ENCODE results near the gene L1CAM. TPM values are rescaled to one million over a fixed set of nuclear protein-coding genes. Genes with fewer than 3 reads are reported as not detected.

The L1CAM gene
- total and polyA plus RNA-seq, 12 donors: 1.1 to 5.6 (median 2.7) TPM

GRCh38 chrX:153832728-153833127 is 53.2 kb downstream of the L1CAM start:
- DNase-seq (no peak), ATAC-seq (no peak)
- intact Hi-C loops (cut with DNase I): no loop called here
- Histone ChIP-seq H3K27ac (no peak overlapping the region), H3K4me1 (peaks cover 0 to 16% (median 0%) of the 10 kb centered on the region in 9 donors), H3K4me3 (no peak overlapping the region), H3K27me3 (peaks cover 0 to 91% (median 0%) of the 10 kb centered on the region in 7 donors), H3K9me3 (no peaks in the 10 kb centered on the region), H3K36me3 (no peaks in the 10 kb centered on the region)
- WGBS, 2 donors: 73 to 78% methylated on average over 7 to 10 of the region's 10 CpGs
- no peak for TF ChIP-seq CTCF (IDR thresholded peaks at IDR 0.05)

GRCh38 chrX:153831429-153832150 is 54.4 kb downstream of the L1CAM start:
- intact Hi-C loops (cut with DNase I): no loop called here
- 59 to 69% methylated on average over 21 to 23 of the region's 23 CpGs for WGBS, 2 donors
- ATAC-seq (no peak), DNase-seq (no peak)
- no peak overlapping the region for H3K27ac ChIP-seq
- H3K27me3 ChIP-seq: peaks cover 0 to 91% (median 0%) of the 10 kb centered on the region in 7 donors
- H3K4me3 ChIP-seq: no peak overlapping the region
- H3K36me3 ChIP-seq: no peaks in the 10 kb centered on the region
- TF ChIP-seq CTCF (IDR thresholded peaks at IDR 0.05): no peak
- H3K9me3 ChIP-seq: no peaks in the 10 kb centered on the region
- peaks cover 0 to 16% (median 0%) of the 10 kb centered on the region in 9 donors for H3K4me1 ChIP-seq

GRCh38 chrX:153830640-153831428 is 55.1 kb downstream of the L1CAM start:
- no peaks in the 10 kb centered on the region for H3K9me3 ChIP-seq
- TF ChIP-seq CTCF (IDR thresholded peaks at IDR 0.05): no peak
- H3K27ac ChIP-seq: no peak overlapping the region
- no peak for ATAC-seq
- peaks cover 0 to 16% (median 0%) of the 10 kb centered on the region in 9 donors for H3K4me1 ChIP-seq
- no peaks in the 10 kb centered on the region for H3K36me3 ChIP-seq
- no peak for DNase-seq
- H3K27me3 ChIP-seq: peaks cover 0 to 91% (median 0%) of the 10 kb centered on the region in 7 donors
- intact Hi-C loops (cut with DNase I): no loop called here
- WGBS, 2 donors: 4 to 11% methylated on average over 8 to 60 of the region's 102 CpGs
- H3K4me3 ChIP-seq: peak overlapping the region in 4 of 10 donors; percentile 22 to 52 (median 28)

GRCh38 chrX:153829799-153830639 is 56.0 kb downstream of the L1CAM start, which contains the start of gene PDZD4:
PDZD4 (minus strand) TSS chrX:153830544; CDS start chrX:153830298, 246 bp downstream.
- peak within 1 kb of the TSS; percentile 18 to 55 (median 49) for H3K4me3 ChIP-seq
- WGBS, 2 donors: 1% methylated on average over 19 to 79 of the region's 97 CpGs
- peak in 5 of 8 donors; percentile 8 to 43 (median 32) for ATAC-seq
- peaks cover 0 to 91% (median 0%) of the 10 kb centered on the region in 7 donors for H3K27me3 ChIP-seq
- H3K36me3 ChIP-seq: no peaks in the 10 kb centered on the region
- TF ChIP-seq CTCF (IDR thresholded peaks at IDR 0.05): no peak
- peaks cover 0 to 16% (median 0%) of the 10 kb centered on the region in 9 donors for H3K4me1 ChIP-seq
- H3K27ac ChIP-seq: no peak within 1 kb of the TSS
- intact Hi-C loops (cut with DNase I): no loop called here
- no peaks in the 10 kb centered on the region for H3K9me3 ChIP-seq
- no peak for DNase-seq

Data from heart right ventricle (tissue), 16 donors.